GM18519 (cell line): ENCODE measurements around the gene MYO3B.

Experiments used
- ATAC-seq: cut with Tn5 transposase; IDR thresholded peaks from one replicate; pipeline ENCODE4 v1.9.1; 2021; ENCODE audit warnings: mild to moderate bottlenecking, moderate library complexity; ENCODE audit not compliant: unreplicated experiment, low FRiP score

Gene MYO3B

GRCh38 chr2:170298115-170298514, 120.2 kb downstream of the MYO3B start:
- ATAC-seq, result no peak

DNA sequence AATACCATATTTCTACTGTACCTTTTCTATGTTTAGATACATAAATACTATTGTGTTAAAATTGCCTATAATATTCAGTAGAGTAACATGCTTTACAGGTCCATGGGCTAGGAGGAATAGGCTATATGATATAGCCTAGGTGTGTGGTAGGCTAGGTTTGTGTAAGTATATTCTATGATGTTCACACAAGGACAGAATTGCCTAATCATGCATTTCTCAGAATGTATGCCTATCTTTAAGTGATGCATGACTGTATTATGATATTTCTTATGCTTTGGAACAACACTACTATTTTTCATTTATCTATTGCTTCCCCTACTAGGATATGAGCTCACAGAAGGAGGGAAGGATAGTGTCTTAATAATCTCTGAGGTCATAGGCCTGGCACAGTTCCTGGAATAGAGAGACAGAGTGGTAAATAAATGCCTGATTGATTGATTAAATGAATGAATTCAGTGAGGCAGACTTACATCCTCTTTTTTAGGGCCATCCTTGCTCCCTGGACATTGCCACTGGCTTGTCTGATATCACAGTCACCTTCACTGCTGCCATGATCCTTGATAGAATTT, 121.0 kb downstream of the MYO3B start:
- no peak for ATAC-seq

DNA sequence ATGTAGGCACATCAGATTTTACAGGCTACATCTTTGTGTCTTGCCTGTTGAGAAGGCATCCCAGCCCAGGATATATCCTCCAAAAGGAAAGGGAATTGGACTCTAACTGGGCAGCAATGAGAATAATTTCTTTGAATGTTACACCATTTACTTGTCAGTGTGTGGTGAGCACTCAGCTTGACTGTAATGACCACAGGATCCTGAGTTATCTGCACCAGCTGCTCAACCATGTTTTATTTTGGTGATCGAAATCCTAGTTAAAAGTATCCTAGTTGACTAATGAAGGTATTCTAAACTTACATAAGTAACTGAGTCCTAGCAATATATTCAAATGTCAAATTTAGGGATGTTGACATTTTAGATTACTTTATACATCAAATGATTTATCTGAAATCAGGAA, 123.0 kb downstream of the MYO3B start:
- no peak for ATAC-seq

DNA sequence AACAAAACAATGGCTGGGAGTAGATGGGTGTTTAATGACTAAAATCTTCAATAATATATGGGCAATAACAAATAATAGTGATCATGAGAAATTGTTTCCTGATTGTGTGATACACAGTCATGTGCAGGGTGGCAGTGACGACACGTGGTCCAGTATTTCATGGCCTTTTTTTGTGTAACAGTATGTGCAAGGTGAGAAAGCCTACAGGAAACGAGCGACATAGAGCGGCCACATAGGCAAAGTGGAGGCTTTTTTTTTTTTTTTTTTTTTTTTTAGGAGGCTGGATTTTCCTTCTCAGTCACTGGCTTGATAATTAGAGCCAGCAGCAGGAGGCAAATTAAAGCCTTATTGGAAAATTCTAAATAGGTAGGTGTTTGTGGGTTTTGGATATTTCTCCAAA, 123.7 kb downstream of the MYO3B start:
- no peak for ATAC-seq

DNA sequence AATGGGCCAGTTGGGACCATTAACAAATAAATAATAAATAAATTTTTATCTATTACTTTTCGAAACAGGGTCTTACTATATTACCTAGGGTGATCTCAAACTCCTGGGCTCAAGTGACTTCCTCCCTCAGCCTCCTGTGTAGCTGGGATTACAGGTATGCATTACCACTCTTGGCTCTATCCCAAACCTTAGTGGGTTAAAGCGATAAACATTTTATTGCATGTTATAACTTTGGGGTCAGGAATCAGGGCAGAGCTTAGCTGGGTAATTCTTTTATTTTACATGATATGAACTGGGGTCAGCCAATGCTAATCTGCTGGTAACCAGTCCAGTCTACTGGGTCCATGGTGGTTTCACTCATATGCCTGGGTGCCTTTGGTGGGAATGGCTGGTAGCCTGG, 127.8 kb downstream of the MYO3B start:
- no peak for ATAC-seq

GRCh38 chr2:170306293-170306873, 128.4 kb downstream of the MYO3B start:
- ATAC-seq, result no peak

GRCh38 chr2:170307052-170307451, 129.1 kb downstream of the MYO3B start:
- no peak for ATAC-seq

- no peak for ATAC-seq
These were observed 129.8 kb downstream of the MYO3B start for GRCh38 chr2:170307555-170308351.

DNA sequence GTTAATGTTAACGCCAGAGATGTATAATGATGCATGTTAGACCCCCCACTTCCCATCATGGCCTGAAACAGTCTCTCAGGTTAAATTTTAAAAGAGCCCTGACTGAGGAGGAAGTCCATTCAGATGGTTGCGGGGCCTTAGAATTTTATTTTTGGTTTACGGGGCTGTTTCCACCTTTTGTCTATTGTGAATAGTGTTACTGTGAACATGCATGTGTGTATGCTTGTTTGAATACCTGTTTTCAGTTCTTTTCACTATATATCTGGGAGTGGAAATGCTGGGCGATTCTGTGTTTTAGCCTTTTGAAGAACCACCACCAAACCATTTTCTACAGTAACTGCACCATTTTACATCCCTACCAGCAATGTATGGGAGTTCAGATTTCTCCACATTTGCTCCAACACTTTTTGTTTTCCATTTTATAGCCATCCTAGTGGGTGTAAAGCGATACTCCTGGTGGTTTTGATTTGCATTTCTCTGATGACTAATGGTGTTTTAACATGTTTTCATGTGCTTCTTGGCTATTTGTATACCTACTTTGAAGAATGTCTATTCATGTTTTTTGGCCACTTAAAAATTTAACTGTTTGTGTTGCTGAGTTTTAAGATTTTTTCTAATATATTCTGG, 133.0 kb downstream of the MYO3B start:
- no peak for ATAC-seq

GRCh38 chr2:170313347-170313991, 135.5 kb downstream of the MYO3B start:
- no peak for ATAC-seq

GRCh38 chr2:170313992-170314348, 136.0 kb downstream of the MYO3B start:
- no peak for ATAC-seq

GRCh38 chr2:170314744-170315447, 136.9 kb downstream of the MYO3B start:
- ATAC-seq, result no peak

- ATAC-seq, result no peak
These were observed 143.0 kb downstream of the MYO3B start for GRCh38 chr2:170320948-170321347.

DNA sequence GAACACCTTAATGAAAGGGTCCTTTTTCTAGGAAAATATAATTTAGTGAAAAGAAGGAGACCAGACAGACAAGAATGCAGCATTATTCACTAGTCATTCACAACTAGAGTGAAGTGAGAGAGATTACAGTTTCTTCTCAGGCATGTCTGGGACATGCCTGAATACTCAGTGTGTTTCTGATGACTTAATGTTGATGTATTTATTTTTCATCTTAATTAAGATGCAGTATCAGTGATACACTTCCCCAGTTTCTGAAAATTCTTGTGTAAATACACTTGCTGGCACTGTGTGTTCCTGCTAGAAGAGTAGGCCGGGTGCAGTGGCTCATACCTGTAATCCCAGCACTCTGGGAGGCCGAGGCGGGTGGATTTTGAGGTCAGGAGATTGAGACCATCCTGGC, 143.6 kb downstream of the MYO3B start:
- ATAC-seq, result no peak

DNA sequence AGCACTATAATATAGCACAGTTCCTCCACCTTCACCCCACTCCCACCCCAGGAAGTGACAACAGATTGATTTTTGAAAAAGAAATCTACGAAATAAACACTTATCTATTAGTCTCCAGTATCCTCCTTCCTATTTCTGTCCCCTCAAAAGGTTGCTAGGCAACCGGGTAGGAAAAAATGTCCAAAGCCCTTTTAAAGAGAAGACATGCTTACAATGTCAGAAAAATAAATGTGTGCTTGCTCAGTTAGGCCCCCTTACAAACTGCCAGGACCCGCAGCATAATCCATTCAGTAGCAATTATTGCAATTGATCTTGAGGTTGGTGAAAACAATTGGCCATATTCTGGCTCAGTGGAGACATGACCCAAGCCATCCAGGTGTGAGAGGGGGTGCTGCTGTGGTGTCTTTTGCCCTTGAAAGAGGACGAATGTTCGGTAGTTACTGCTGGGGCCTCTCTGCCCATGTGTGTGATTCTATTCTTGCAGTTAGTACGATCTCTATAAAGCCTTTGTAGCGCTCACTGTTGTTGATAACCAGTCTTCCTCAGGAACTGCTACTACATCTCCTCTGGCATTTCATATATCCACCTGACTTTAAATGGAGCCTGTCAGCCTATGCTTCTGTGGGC, 144.3 kb downstream of the MYO3B start:
- no peak for ATAC-seq

DNA sequence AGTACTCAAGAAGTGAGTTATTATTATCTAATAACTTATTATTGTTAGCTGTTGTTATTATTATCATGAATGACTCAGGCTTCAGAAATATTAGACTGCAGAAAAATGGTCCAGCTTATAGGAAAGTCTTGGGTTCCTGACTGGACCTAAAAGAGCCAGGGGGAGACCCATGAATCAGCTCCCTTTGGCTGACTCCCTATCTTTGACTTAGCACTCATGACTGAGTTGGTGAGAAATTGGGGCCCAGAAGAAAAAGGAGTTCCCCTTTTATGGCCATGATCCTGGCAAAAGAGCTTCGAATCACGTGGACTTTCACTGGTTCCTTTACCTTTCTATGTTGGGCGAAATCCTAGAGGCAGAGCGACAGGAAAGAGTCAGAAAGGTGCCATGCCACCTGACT, 145.8 kb downstream of the MYO3B start:
- ATAC-seq, result no peak

- ATAC-seq, result no peak
These were observed 146.7 kb downstream of the MYO3B start for GRCh38 chr2:170324640-170325046.

DNA sequence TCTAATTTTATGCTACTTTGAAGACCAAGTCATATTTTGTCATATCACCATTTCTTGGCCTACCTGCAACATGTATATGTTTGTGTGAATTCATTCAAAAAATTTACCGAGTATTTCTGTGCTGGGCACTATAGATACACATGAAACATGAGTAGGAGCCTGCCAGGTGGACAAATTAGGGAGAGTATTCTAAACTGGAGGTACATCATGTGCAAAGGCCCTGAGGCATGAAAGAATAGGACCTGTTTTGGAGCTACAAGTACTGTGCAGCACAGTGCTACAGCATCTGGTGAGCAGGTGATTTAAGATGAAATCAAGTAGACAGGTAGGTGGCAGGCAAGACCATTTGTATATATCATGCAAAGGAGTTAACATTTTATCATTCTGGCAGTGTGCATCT, 152.9 kb downstream of the MYO3B start:
- no peak for ATAC-seq

- no peak for ATAC-seq
These were observed 154.9 kb downstream of the MYO3B start for GRCh38 chr2:170332676-170333402.
